Aorta (tissue), 5 donors: ENCODE data around the gene GBA2. TPM values are rescaled to one million over a fixed set of nuclear protein-coding genes. Genes with fewer than 3 reads are reported as not detected.

Experiments used
- ATAC-seq: fragments of 200-7000 bp; cut with Tn5 transposase; one replicate; pipeline ENCODE4 v1.9.1; 2022; ENCODE audit warnings: moderate library complexity; ENCODE audit not compliant: low FRiP score
- DNase-seq, 2 donors: peaks; one replicate each; pipeline ENCODE4 v3.0.0-alpha.2; 2020
- H3K27ac ChIP-seq, 2 donors: one replicate each; pipeline ENCODE4 v1.5.1; 2013; ENCODE audit warnings: low read length in 2 of 2, mild to moderate bottlenecking in 2 of 2, moderate library complexity in 2 of 2, control low read depth in 1 of 2, inconsistent platforms in 1 of 2, low read depth in 1 of 2
- H3K27me3 ChIP-seq, 2 donors: one replicate each; pipeline ENCODE4 v1.6.1; 2013; ENCODE audit warnings: control low read depth in 1 of 2, low read length in 1 of 2, mild to moderate bottlenecking in 1 of 2, moderate library complexity in 1 of 2; ENCODE audit not compliant: insufficient read depth in 2 of 2, control insufficient read depth in 1 of 2
- H3K36me3 ChIP-seq, 2 donors: one replicate each; pipeline ENCODE4 v1.6.1; 2013; ENCODE audit warnings: control low read depth in 1 of 2, low read length in 1 of 2, mild to moderate bottlenecking in 1 of 2; ENCODE audit not compliant: insufficient read depth in 2 of 2, control insufficient read depth in 1 of 2
- H3K4me1 ChIP-seq, 2 donors: one replicate each; pipeline ENCODE4 v1.6.1; 2013; ENCODE audit warnings: low read length in 2 of 2, control low read depth in 1 of 2, mild to moderate bottlenecking in 1 of 2, moderate library complexity in 1 of 2; ENCODE audit not compliant: insufficient read depth in 2 of 2, control insufficient read depth in 1 of 2
- H3K4me3 ChIP-seq, 2 donors: one replicate each; pipeline ENCODE4 v1.5.1; 2013; ENCODE audit warnings: low read length in 2 of 2, control low read depth in 1 of 2, mild to moderate bottlenecking in 1 of 2
- H3K9me3 ChIP-seq: one replicate; pipeline ENCODE4 v1.6.1; 2013; ENCODE audit warnings: mild to moderate bottlenecking, low read length; ENCODE audit not compliant: control insufficient read depth
- WGBS, 2 donors: extraction: QIAGEN DNeasy Blood & Tissue Kit; methylation state at CpG; one replicate each; pipeline ENCODE4 v1.1.7; 2013; 5-methylcytosine and 5-hydroxymethylcytosine counted together
- intact Hi-C, 2 donors: fragments of 100-400 bp; cut with DNase I; formaldehyde crosslinking; loops; one replicate each; pipeline versions ENCODE4 v1.14.2 to v1.15.0; 2022
- polyA plus RNA-seq, 2 donors: library from polyadenylated mRNA; stranded (reverse); fragments of 200-250 nt; gene quantifications; one replicate each; pipeline ENCODE4 v1.2.3, GENCODE V29; 2013
- total RNA-seq, 2 donors: library from RNA; stranded (reverse); fragmentation: NEBNext Ultra II Directional; extraction: Animal tissue kit (Norgen Biotek cat#: 25700); gene quantifications; one replicate each; pipeline ENCODE4 v1.2.1, GENCODE V29; 2021
- donor health status: healthy with polysubstance abuse.
- donor health status: Bipolar disorder and iron deficiency.
- donor health status: DM: no; HTN: no; CAD: no.
- donor health status: DM: no; HTN: no; CAD: no.
- donor health status: DM: yes; HTN: yes; CAD: no.

GBA2 gene
- total and polyA plus RNA-seq, 4 donors = 18.5 to 122 (median 83.8) TPM

- H3K4me1 ChIP-seq = no peaks in the 10 kb centered on the region
- peaks cover 10 to 48% of the 10 kb centered on the region in 2 donors for H3K36me3 ChIP-seq
- no peak for ATAC-seq
- H3K27ac ChIP-seq = no peak overlapping the region
- peak; percentile 16 to 55 for DNase-seq
- H3K27me3 ChIP-seq = no peaks in the 10 kb centered on the region
- H3K4me3 ChIP-seq = no peak overlapping the region
- intact Hi-C loops = no loop called here
- WGBS, 2 donors = 61 to 66% methylated on average over 8 of the region's 8 CpGs
- H3K9me3 ChIP-seq = no peaks in the 10 kb centered on the region
Observed at GRCh38 chr9:35705372-35705771, 43.7 kb downstream of the GBA2 start.

DNA sequence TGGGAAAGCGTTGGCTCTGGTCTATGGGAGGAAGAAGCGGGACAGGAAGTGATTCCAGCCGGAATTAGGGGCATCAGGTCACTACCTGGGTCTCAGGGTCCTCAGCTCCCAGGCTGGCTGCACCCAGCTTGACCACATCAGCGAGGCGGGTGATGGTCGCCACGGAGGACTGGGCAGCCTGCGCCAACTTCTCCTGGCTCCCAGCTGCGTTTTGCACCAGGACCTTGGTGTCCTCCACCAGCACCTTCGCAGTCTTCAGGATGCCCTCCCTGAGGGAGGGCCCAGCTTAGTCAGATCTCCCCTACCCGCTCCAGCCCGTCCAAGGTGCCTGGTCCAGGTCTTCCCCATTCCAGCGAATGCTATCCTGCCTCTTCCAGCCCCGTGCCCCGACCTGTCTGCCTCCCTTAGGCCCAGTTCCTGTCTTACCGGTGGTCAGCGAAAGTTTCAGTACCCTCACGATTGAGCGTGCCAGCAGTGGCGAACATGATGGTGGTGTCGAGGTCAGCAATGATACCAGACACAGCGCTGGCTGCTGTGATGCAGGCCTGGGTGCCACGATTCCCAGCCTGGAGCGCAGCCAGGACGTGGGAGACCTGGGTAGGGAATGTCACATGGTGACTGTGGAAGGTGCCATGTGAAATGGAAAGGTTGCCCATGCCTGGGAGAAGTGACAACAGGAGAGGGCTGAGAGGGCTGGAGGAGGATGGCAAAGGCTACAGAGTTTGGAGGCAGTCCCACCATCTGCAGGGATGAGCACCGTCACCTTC is 44.9 kb downstream of the GBA2 start:
- no peaks in the 10 kb centered on the region for H3K9me3 ChIP-seq
- H3K4me1 ChIP-seq = no peaks in the 10 kb centered on the region
- H3K36me3 ChIP-seq = peaks cover 15 to 60% of the 10 kb centered on the region in 2 donors
- no peak overlapping the region for H3K27ac ChIP-seq
- WGBS, 2 donors = 91 to 92% methylated on average over 26 of the region's 26 CpGs
- ATAC-seq = no peak
- H3K27me3 ChIP-seq = no peaks in the 10 kb centered on the region
- intact Hi-C loops = no loop called here
- no peak overlapping the region for H3K4me3 ChIP-seq
- DNase-seq = peak; percentile 33 to 72

GRCh38 chr9:35702696-35703095 is 46.3 kb downstream of the GBA2 start:
- 97 to 100% methylated on average over 7 of the region's 7 CpGs for WGBS, 2 donors
- ATAC-seq (no peak), DNase-seq (peak in 1 of 2 donors; percentile 25)
- intact Hi-C loops = no loop called here
- H3K36me3 ChIP-seq = peaks cover 15 to 64% of the 10 kb centered on the region in 2 donors
- no peak overlapping the region for H3K4me3 ChIP-seq
- no peak overlapping the region for H3K27ac ChIP-seq
- H3K9me3 ChIP-seq = no peaks in the 10 kb centered on the region
- H3K27me3 ChIP-seq = no peaks in the 10 kb centered on the region
- H3K4me1 ChIP-seq = no peaks in the 10 kb centered on the region

DNA sequence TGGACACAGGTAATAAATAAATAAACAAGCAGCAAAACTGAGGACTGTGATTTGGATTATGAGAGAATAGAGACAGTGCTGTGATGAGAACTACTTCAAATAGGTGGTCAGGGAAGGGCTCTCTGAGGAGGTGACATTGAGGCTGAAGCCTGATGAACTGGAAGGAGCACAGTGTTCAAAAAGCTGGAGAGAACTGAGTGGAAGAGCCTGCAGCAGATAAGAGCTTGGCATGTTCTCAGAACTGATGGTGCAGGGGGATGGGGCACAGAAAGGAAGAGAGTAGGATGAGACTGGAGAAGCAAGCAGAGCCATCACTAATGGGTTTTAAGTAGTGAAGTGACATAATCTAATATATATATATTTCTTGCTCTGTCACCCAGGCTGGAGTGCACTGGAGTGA is 48.1 kb downstream of the GBA2 start:
- peak in 1 of 2 donors; percentile 2 for DNase-seq
- no peaks in the 10 kb centered on the region for H3K9me3 ChIP-seq
- intact Hi-C loops = no loop called here
- H3K4me1 ChIP-seq = no peaks in the 10 kb centered on the region
- H3K36me3 ChIP-seq = peaks cover 15 to 56% of the 10 kb centered on the region in 2 donors
- no peak overlapping the region for H3K4me3 ChIP-seq
- no peak for ATAC-seq
- no peaks in the 10 kb centered on the region for H3K27me3 ChIP-seq
- H3K27ac ChIP-seq = peak overlapping the region in 1 of 2 donors; percentile 26

DNA sequence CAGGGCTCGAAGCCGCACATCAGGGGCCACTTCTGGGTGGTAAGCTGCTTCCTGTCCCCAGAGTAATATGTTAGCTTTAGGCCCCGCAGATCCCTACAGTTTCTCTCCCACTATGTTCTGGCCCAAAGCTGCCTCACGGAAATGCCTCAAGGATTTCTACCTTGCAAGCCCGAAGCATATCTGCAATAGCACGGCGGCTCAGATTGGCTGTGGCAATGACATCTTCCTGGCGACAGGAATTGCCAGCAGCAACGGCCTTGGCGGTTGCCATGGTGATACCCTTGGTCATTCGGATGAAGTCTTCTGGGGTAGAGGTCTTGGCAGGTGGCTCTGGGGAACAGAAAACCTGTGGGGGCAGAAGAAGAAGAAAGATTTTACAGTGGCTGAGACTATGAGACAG is 49.0 kb downstream of the GBA2 start:
- H3K9me3 ChIP-seq = no peaks in the 10 kb centered on the region
- no peak for ATAC-seq
- peaks cover 10 to 49% of the 10 kb centered on the region in 2 donors for H3K36me3 ChIP-seq
- H3K27me3 ChIP-seq = no peaks in the 10 kb centered on the region
- no peaks in the 10 kb centered on the region for H3K4me1 ChIP-seq
- H3K4me3 ChIP-seq = no peak overlapping the region
- WGBS, 2 donors = 78 to 80% methylated on average over 11 of the region's 11 CpGs
- DNase-seq = peak; percentile 26 to 57
- intact Hi-C loops = no loop called here
- peak overlapping the region in 1 of 2 donors; percentile 72 for H3K27ac ChIP-seq

- no peaks in the 10 kb centered on the region for H3K9me3 ChIP-seq
- H3K27ac ChIP-seq = peak overlapping the region in 1 of 2 donors; percentile 72
- H3K27me3 ChIP-seq = no peaks in the 10 kb centered on the region
- intact Hi-C loops = loop anchor here (2.0 kb wide), 2 partner anchors 21 to 29 kb away; no protein-coding TSS in a partner anchor
- 82 to 85% methylated on average over 5 of the region's 5 CpGs for WGBS, 2 donors
- ATAC-seq = no peak
- H3K4me1 ChIP-seq = no peaks in the 10 kb centered on the region
- peaks cover 6 to 33% of the 10 kb centered on the region in 2 donors for H3K36me3 ChIP-seq
- DNase-seq = peak in 1 of 2 donors; percentile 65
- H3K4me3 ChIP-seq = no peak overlapping the region
Observed at GRCh38 chr9:35698231-35698630, 50.8 kb downstream of the GBA2 start.

DNA sequence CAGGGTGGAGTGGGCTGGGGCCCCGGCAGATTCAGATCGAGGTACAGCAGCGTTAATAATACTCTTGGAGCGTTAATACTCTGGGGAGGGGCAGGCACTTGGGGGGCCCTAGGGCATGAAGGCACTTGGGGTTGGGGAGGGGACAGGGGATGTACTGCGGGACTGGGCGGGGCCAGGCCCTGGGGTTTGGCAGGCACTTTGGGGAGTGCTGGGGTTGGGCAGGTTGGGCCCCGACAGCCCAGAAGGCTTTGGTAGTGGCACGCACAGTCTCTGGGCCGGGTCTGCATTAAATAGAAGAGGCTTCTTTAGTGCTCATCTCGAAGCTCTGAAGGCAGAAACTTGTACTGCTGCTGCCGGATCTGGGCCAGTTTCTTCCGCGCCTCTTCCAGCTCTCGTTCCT is 51.5 kb downstream of the GBA2 start:
- H3K9me3 ChIP-seq = no peaks in the 10 kb centered on the region
- H3K36me3 ChIP-seq = peaks cover 6 to 30% of the 10 kb centered on the region in 2 donors
- H3K4me3 ChIP-seq = no peak overlapping the region
- ATAC-seq (peak; percentile 35), DNase-seq (peak in 1 of 2 donors; percentile 70)
- 64 to 73% methylated on average over 14 of the region's 14 CpGs for WGBS, 2 donors
- H3K4me1 ChIP-seq = no peaks in the 10 kb centered on the region
- H3K27me3 ChIP-seq = no peaks in the 10 kb centered on the region
- intact Hi-C loops = no loop called here
- peak overlapping the region; percentile 72 to 97 for H3K27ac ChIP-seq

- Histone ChIP-seq H3K27me3 (no peaks in the 10 kb centered on the region), H3K27ac (peak overlapping the region; percentile 97 to 99), H3K36me3 (peaks cover 6 to 27% of the 10 kb centered on the region in 2 donors), H3K9me3 (no peaks in the 10 kb centered on the region), H3K4me1 (no peaks in the 10 kb centered on the region), H3K4me3 (no peak overlapping the region)
- WGBS, 2 donors = 28 to 29% methylated on average over 9 of the region's 9 CpGs
- DNase-seq (peak; percentile 63 to 83), ATAC-seq (peak; percentile 66)
- intact Hi-C loops = no loop called here
Observed at GRCh38 chr9:35696520-35697215, 52.4 kb downstream of the GBA2 start.
